GM21360 (cell line): ENCODE data around the gene BMS1.
"Not testable (repeated sequence)": the region's sequence is repeated elsewhere in the genome, so short reads cannot be mapped to it uniquely, and the experiment has no call there.

Source experiments
- ATAC-seq: cut with Tn5 transposase; IDR thresholded peaks from one replicate; pipeline ENCODE4 v1.9.1; 2021; ENCODE audit warnings: mild to moderate bottlenecking, moderate library complexity; ENCODE audit not compliant: unreplicated experiment

The BMS1 gene

GRCh38 chr10:42865716-42866114, 83.1 kb downstream of the BMS1 start:
- ATAC-seq: no peak

GRCh38 chr10:42866115-42866995, 83.8 kb downstream of the BMS1 start:
- ATAC-seq: no peak

- no peak for ATAC-seq
Observed at GRCh38 chr10:42867571-42867970, 85.0 kb downstream of the BMS1 start.

GRCh38 chr10:42868530-42868929, 85.9 kb downstream of the BMS1 start:
- no peak for ATAC-seq

GRCh38 chr10:42869977-42870350, 87.4 kb downstream of the BMS1 start:
- no peak for ATAC-seq

- not testable (repeated sequence) for ATAC-seq
Observed at GRCh38 chr10:42871138-42871641, 88.6 kb downstream of the BMS1 start.

- no peak for ATAC-seq
Observed at GRCh38 chr10:42871823-42872222, 89.2 kb downstream of the BMS1 start.

GRCh38 chr10:42872865-42873435, 90.4 kb downstream of the BMS1 start:
- ATAC-seq: no peak

GRCh38 chr10:42874713-42875387, 92.3 kb downstream of the BMS1 start:
- no peak for ATAC-seq

- ATAC-seq: no peak
Observed at GRCh38 chr10:42875388-42875755, 92.8 kb downstream of the BMS1 start.

GRCh38 chr10:42875798-42876341, 93.3 kb downstream of the BMS1 start:
- no peak for ATAC-seq

GRCh38 chr10:42876476-42876875, 93.9 kb downstream of the BMS1 start:
- ATAC-seq: no peak

GRCh38 chr10:42876945-42877344, 94.3 kb downstream of the BMS1 start:
- no peak for ATAC-seq

GRCh38 chr10:42877496-42878030, 95.0 kb downstream of the BMS1 start:
- ATAC-seq: no peak

GRCh38 chr10:42878134-42878820, 95.7 kb downstream of the BMS1 start:
- ATAC-seq: no peak

GRCh38 chr10:42878821-42879195, 96.2 kb downstream of the BMS1 start:
- ATAC-seq: no peak

GRCh38 chr10:42879380-42880254, 97.0 kb downstream of the BMS1 start:
- ATAC-seq: no peak

- ATAC-seq: no peak
Observed at GRCh38 chr10:42880255-42880620, 97.6 kb downstream of the BMS1 start.

GRCh38 chr10:42882597-42882996, 100.0 kb downstream of the BMS1 start:
- no peak for ATAC-seq
